Ovary (tissue), 9 donors: ENCODE results near the gene DCHS2. TPM values are rescaled to one million over a fixed set of nuclear protein-coding genes. Genes with fewer than 3 reads are reported as not detected.
A peak's percentile ranks its signal among the peaks of the same experiment; 100 is the strongest.

Source experiments
- DNase-seq, 5 donors: peaks; one replicate each; pipeline ENCODE4 v3.0.0-alpha.2; 2019 to 2020
- H3K27ac ChIP-seq, 2 donors: fragments of 200-600 bp; one replicate each; pipeline versions ENCODE4 v1.5.1 to v1.8.0; 2019 to 2022
- H3K27me3 ChIP-seq: fragments of 200-600 bp; one replicate; pipeline ENCODE4 v1.8.0; 2022
- H3K36me3 ChIP-seq: fragments of 200-600 bp; sonication (generic); one replicate; pipeline ENCODE4 v1.5.1; 2019
- H3K4me1 ChIP-seq: one replicate; pipeline ENCODE4 v1.8.1; 2013; ENCODE audit warnings: mild to moderate bottlenecking, moderate library complexity; ENCODE audit not compliant: insufficient read depth
- H3K4me3 ChIP-seq: fragments of 200-600 bp; sonication (generic); one replicate; pipeline ENCODE4 v1.5.1; 2017
- H3K9me3 ChIP-seq, 2 donors: fragments of 200-600 bp in 1 of 2; sonication (generic) in 1 of 2; one replicate each; pipeline versions ENCODE4 v1.5.1 to v1.8.1; 2013 to 2019; ENCODE audit warnings: mild to moderate bottlenecking in 1 of 2, moderate library complexity in 1 of 2
- EP300 ChIP-seq: sonication (generic); formaldehyde crosslinking; IDR thresholded peaks from one replicate; pipeline ENCODE4 v1.6.1; 2017; ENCODE audit warnings: antibody characterized with exemption
- POLR2A ChIP-seq: fragments of 450-650 bp; IDR thresholded peaks from one replicate; pipeline ENCODE4 v1.6.1; 2017; ENCODE audit warnings: antibody characterized with exemption, mild to moderate bottlenecking, moderate library complexity
- WGBS, 3 donors: extraction: QIAGEN DNeasy Blood & Tissue Kit in 1 of 3; methylation state at CpG; one replicate each; pipeline versions ENCODE4 v1.1.5 to v1.1.7; 2013 to 2017; 5-methylcytosine and 5-hydroxymethylcytosine counted together
- intact Hi-C, 4 donors: fragments of 100-400 bp; cut with DNase I; formaldehyde crosslinking; loops; one replicate each; pipeline versions ENCODE4 v1.11.0 to v1.15.1; 2022 to 2023
- polyA plus RNA-seq, 2 donors: library from polyadenylated mRNA; stranded (reverse); fragments of 200-250 nt in 1 of 2; fragments of 350-450 nt in 1 of 2; fragmentation: Illumina TruSeq in 1 of 2; extraction: RNeasy Lipid Tissue Mini Kit (QIAGEN cat#74804) in 1 of 2; gene quantifications; one replicate each; pipeline ENCODE4 v1.2.3, GENCODE V29; 2013 to 2014
- total RNA-seq, 7 donors: library from RNA; depleted of rRNA in 2 of 7; stranded (reverse); fragments of >200 nt in 2 of 7; fragmentation: NEBNext Ultra II Directional in 3 of 7; extraction: Animal tissue kit (Norgen Biotek cat#: 25700) in 3 of 7; gene quantifications; one replicate each; pipeline versions ENCODE4 v1.1.0 to v1.2.4, GENCODE V29; 2016 to 2023
- TF ChIP-seq, protein P1 (sequence below), 3 donors: fragments of 450-650 bp in 2 of 3; fragments of 200-600 bp in 1 of 3; IDR thresholded peaks; one replicate each; pipeline versions ENCODE4 v1.5.1 to v1.8.0; 2016 to 2022; ENCODE audit warnings: antibody characterized with exemption in 3 of 3, mild to moderate bottlenecking in 1 of 3
- donor health status: DM: no; HTN: no; CAD: no; lungs with moderate emphysema.
- donor health status: DM: no; HTN: no; CAD: no.
- donor health status: Bipolar disorder and iron deficiency.
- donor health status: DM: yes; HTN: yes; CAD: no.
- donor health status: DM: no; HTN: no; CAD: no.
- donor health status: DM: yes; HTN: yes; CAD: no.

DCHS2 gene
- total and polyA plus RNA-seq, 9 donors = 0.68 to 8.7 (median 2.6) TPM

- Histone ChIP-seq H3K36me3 (no peaks in the 10 kb centered on the region), H3K27me3 (no peaks in the 10 kb centered on the region), H3K4me1 (no peaks in the 10 kb centered on the region), H3K4me3 (no peak overlapping the region), H3K27ac (no peak overlapping the region), H3K9me3 (no peaks in the 10 kb centered on the region)
- 3 to 8% (median 3%) methylated on average over 2 of the region's 2 CpGs for WGBS, 3 donors
- DNase-seq = no peak
- intact Hi-C loops = loop anchor here in 2 of 4 donors (5.0 to 10.0 kb wide), 2 partner anchors 101 to 174 kb away; no protein-coding TSS in a partner anchor
- no peak for TF ChIP-seq POLR2A
- TF ChIP-seq, protein P1, sequence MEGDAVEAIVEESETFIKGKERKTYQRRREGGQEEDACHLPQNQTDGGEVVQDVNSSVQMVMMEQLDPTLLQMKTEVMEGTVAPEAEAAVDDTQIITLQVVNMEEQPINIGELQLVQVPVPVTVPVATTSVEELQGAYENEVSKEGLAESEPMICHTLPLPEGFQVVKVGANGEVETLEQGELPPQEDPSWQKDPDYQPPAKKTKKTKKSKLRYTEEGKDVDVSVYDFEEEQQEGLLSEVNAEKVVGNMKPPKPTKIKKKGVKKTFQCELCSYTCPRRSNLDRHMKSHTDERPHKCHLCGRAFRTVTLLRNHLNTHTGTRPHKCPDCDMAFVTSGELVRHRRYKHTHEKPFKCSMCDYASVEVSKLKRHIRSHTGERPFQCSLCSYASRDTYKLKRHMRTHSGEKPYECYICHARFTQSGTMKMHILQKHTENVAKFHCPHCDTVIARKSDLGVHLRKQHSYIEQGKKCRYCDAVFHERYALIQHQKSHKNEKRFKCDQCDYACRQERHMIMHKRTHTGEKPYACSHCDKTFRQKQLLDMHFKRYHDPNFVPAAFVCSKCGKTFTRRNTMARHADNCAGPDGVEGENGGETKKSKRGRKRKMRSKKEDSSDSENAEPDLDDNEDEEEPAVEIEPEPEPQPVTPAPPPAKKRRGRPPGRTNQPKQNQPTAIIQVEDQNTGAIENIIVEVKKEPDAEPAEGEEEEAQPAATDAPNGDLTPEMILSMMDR (IDR thresholded peaks at IDR 0.05) = peak in 1 of 3 donors; percentile 41
- TF ChIP-seq EP300 = no peak
Observed at GRCh38 chr4:154506253-154506652, 14.7 kb upstream of the DCHS2 start.

- H3K9me3 ChIP-seq = no peaks in the 10 kb centered on the region
- no peak overlapping the region for H3K27ac ChIP-seq
- TF ChIP-seq, protein P1 (IDR thresholded peaks at IDR 0.05) = no peak
- TF ChIP-seq EP300 (no peak), POLR2A (no peak)
- no peak overlapping the region for H3K4me3 ChIP-seq
- H3K27me3 ChIP-seq = no peaks in the 10 kb centered on the region
- DNase-seq = no peak
- intact Hi-C loops = loop anchor here in 1 of 4 donors (10.0 kb wide), 1 partner anchor 99 kb away; no protein-coding TSS in a partner anchor
- 24 to 40% (median 36%) methylated on average over 1 of the region's 1 CpG for WGBS, 3 donors
- H3K36me3 ChIP-seq = no peaks in the 10 kb centered on the region
- no peaks in the 10 kb centered on the region for H3K4me1 ChIP-seq
Observed at GRCh38 chr4:154503598-154503997, 12.0 kb upstream of the DCHS2 start.

DNA sequence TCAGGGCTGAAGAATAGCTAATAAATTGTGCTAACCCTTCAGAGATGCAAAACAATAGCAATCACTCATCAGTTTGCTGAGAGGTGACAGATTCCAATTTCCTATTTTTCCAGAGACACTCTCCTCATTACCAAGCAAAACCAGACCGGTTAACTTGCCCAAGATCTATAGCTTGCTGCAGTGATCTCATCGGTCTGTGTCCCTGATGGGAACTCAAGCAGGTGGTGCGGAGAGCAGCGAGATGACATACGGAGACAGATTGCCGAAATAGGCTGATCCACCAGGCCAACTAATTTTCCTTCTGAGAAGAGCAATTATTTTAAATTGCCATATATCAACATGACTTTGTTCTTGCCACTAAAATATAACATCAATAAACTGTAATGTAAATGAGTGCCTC lies 10.5 kb upstream of the DCHS2 start:
- intact Hi-C loops = loop anchor here in 1 of 4 donors (10.0 kb wide), 1 partner anchor 97 kb away; no protein-coding TSS in a partner anchor
- 89 to 91% (median 91%) methylated on average over 6 of the region's 6 CpGs for WGBS, 3 donors
- H3K27me3 ChIP-seq = no peaks in the 10 kb centered on the region
- H3K27ac ChIP-seq = no peak overlapping the region
- no peak for DNase-seq
- no peaks in the 10 kb centered on the region for H3K36me3 ChIP-seq
- TF ChIP-seq, protein P1 (IDR thresholded peaks at IDR 0.05) = no peak
- TF ChIP-seq POLR2A (no peak), EP300 (no peak)
- no peak overlapping the region for H3K4me3 ChIP-seq
- no peaks in the 10 kb centered on the region for H3K9me3 ChIP-seq
- no peaks in the 10 kb centered on the region for H3K4me1 ChIP-seq

DNA sequence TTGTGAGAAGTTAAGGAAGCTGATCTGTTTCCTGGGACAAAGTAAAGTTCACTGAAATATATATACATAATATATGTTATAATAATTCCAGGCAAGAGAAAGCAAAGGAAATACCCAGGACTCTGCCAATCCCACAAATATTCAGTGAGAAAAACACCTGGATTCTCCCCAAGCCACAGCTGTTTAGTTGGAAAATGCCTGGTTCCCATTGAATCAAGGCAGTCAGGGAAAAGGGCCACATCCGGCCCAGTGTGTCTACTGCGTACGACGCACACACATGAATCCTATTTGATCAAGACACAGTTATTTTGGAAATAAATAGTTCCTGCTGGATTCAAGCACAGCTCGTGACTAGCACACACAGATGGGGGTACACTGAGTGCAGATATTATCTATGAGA lies 6.3 kb upstream of the DCHS2 start:
- Histone ChIP-seq H3K27ac (no peak overlapping the region), H3K9me3 (no peaks in the 10 kb centered on the region), H3K36me3 (no peaks in the 10 kb centered on the region), H3K4me3 (no peak overlapping the region), H3K27me3 (no peaks in the 10 kb centered on the region), H3K4me1 (no peaks in the 10 kb centered on the region)
- intact Hi-C loops = loop anchor here in 3 of 4 donors (5.0 to 10.0 kb wide), 3 partner anchors 93 to 1859 kb away; no protein-coding TSS in a partner anchor
- DNase-seq = no peak
- WGBS, 3 donors = 55 to 62% (median 58%) methylated on average over 5 of the region's 5 CpGs
- TF ChIP-seq, protein P1 (IDR thresholded peaks at IDR 0.05) = no peak
